Pancreas (tissue), 10 donors: ENCODE data around the gene ARMC6. TPM values are rescaled to one million over a fixed set of nuclear protein-coding genes. Genes with fewer than 3 reads are reported as not detected.
A peak's percentile ranks its signal among the peaks of the same experiment; 100 is the strongest.

Experiments used
- ATAC-seq, 4 donors: fragments of 200-7000 bp; cut with Tn5 transposase; one replicate each; pipeline versions ENCODE4 v1.8.0 to v1.9.1; 2020; ENCODE audit warnings: mild to moderate bottlenecking in 4 of 4, moderate library complexity in 4 of 4
- DNase-seq, 6 donors: peaks; one replicate each; pipeline ENCODE4 v3.0.0-alpha.2; 2020
- FAIRE-seq: peaks from 2 replicates; lab custom pipeline; 2012; peaks lifted over from hg19 to GRCh38; lab: Jason Lieb, UNC
- H3K27ac ChIP-seq, 4 donors: fragments of 200-600 bp; sonication (generic); 1 replicate in 3 of 4; 2 replicates in 1 of 4; pipeline versions ENCODE4 v1.5.0 to v1.8.0; 2020
- H3K27me3 ChIP-seq, 4 donors: fragments of 200-600 bp; one replicate each; pipeline ENCODE4 v1.8.0; 2021
- H3K36me3 ChIP-seq, 3 donors: fragments of 200-600 bp; sonication (generic) in 1 of 3; one replicate each; pipeline versions ENCODE4 v1.5.0 to v1.8.0; 2020 to 2021
- H3K4me1 ChIP-seq, 3 donors: fragments of 200-600 bp; one replicate each; pipeline ENCODE4 v1.8.0; 2021
- H3K4me3 ChIP-seq, 4 donors: fragments of 200-600 bp; sonication (generic) in 2 of 4; one replicate each; pipeline versions ENCODE4 v1.5.0 to v1.8.0; 2020 to 2021
- H3K9me3 ChIP-seq, 4 donors: fragments of 200-600 bp; one replicate each; pipeline ENCODE4 v1.8.0; 2021
- WGBS, 2 donors: extraction: QIAGEN DNeasy Blood & Tissue Kit; methylation state at CpG; one replicate each; pipeline ENCODE4 v1.1.7; 2013; 5-methylcytosine and 5-hydroxymethylcytosine counted together
- intact Hi-C, 3 donors: fragments of 100-400 bp; cut with DNase I; formaldehyde crosslinking; loops; one replicate each; pipeline versions ENCODE4 v1.11.1 to v1.14.2; 2022
- polyA plus RNA-seq, 2 donors: library from polyadenylated mRNA; stranded (reverse); fragments of 200-250 nt; gene quantifications; one replicate each; pipeline ENCODE4 v1.2.3, GENCODE V29; 2013
- total RNA-seq, 6 donors: library from RNA; stranded (reverse); fragmentation: NEBNext Ultra II Directional in 4 of 6; extraction: Animal tissue kit (Norgen Biotek cat#: 25700) in 4 of 6; gene quantifications; one replicate each; pipeline versions ENCODE4 v1.2.1 to v1.2.4, GENCODE V29; 2021 to 2023
- TF ChIP-seq, protein P1 (sequence below), 4 donors: fragments of 200-600 bp; sonication (generic) in 3 of 4; IDR thresholded peaks; one replicate each; pipeline versions ENCODE4 v1.5.0 to v1.8.0; 2021; ENCODE audit warnings: antibody characterized with exemption in 4 of 4
- donor health status: healthy with polysubstance abuse.
- donor health status: DM: no; HTN: no; CAD: no; lungs with moderate emphysema.
- donor health status: DM: no; HTN: no; CAD: no.
- donor health status: control.
- donor health status: control.
- donor health status: Bipolar disorder and iron deficiency.
- donor health status: DM: yes; HTN: yes; CAD: no.
- donor health status: DM: no; HTN: no; CAD: no.
- donor health status: DM: no; HTN: no; CAD: no.
- donor health status: DM: yes; HTN: yes; CAD: no.

The ARMC6 gene
- total and polyA plus RNA-seq, 8 donors: 3.1 to 18.3 (median 7.9) TPM

GRCh38 chr19:19064098-19064722, 30.8 kb downstream of the ARMC6 start:
- intact Hi-C loops: no loop called here
- H3K27ac ChIP-seq: peak overlapping the region in 1 of 4 donors; percentile 8
- H3K4me1 ChIP-seq: peaks cover 0 to 5% (median 3%) of the 10 kb centered on the region in 3 donors
- no peaks in the 10 kb centered on the region for H3K36me3 ChIP-seq
- no peaks in the 10 kb centered on the region for H3K27me3 ChIP-seq
- no peak for ATAC-seq
- peak overlapping the region; percentile 61 to 73 (median 70) for H3K4me3 ChIP-seq
- H3K9me3 ChIP-seq: no peaks in the 10 kb centered on the region
- FAIRE-seq: no peak
- no peak for DNase-seq
- TF ChIP-seq, protein P1, sequence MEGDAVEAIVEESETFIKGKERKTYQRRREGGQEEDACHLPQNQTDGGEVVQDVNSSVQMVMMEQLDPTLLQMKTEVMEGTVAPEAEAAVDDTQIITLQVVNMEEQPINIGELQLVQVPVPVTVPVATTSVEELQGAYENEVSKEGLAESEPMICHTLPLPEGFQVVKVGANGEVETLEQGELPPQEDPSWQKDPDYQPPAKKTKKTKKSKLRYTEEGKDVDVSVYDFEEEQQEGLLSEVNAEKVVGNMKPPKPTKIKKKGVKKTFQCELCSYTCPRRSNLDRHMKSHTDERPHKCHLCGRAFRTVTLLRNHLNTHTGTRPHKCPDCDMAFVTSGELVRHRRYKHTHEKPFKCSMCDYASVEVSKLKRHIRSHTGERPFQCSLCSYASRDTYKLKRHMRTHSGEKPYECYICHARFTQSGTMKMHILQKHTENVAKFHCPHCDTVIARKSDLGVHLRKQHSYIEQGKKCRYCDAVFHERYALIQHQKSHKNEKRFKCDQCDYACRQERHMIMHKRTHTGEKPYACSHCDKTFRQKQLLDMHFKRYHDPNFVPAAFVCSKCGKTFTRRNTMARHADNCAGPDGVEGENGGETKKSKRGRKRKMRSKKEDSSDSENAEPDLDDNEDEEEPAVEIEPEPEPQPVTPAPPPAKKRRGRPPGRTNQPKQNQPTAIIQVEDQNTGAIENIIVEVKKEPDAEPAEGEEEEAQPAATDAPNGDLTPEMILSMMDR (IDR thresholded peaks at IDR 0.05): no peak
- WGBS, 2 donors: 1 to 2% methylated on average over 25 to 29 of the region's 29 CpGs

DNA sequence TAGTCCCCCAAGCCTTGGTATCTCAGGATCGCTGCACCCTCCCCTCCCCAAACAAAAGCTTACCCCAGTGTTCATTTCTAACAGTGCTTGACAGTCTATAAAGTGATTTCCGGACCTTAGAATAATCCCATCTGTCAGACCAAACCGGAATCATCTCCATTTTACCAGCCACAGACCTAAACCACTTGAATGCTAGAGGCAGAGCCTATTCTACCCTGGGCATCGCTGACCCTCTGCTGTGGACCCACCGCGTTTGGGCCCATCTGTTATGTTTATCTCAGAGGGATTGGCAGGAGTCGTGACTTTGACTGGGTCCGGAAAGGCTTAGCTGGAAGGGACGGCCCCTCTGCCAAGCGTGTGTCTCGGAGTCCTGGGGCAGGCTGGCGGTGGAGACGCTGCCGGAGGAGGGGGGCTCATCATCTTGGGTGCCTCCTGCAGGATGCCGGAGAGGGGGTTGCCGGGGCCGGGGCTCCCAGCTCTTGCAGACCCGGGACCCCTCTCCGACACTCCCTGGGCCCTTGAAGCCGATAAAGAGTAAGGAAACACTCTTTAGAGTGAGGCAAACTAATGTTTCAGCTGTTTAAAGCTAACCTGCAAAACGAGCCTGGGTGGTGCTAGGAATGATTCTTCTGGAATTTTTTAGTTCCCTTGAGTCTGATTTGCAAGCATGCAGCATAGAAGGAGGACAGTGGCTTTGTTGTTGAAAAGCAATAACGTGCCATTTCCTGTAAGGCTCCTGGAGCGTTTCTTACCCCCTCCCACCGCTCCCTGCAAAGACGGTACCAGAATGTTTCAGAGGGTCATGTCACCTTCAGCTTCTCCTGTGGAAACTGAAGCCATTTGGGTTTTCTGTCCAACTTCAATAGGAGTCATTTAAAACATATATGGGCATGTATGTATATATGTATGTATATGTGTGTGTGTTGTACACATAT, 31.7 kb downstream of the ARMC6 start:
- TF ChIP-seq, protein P1 (IDR thresholded peaks at IDR 0.05): no peak
- Histone ChIP-seq H3K4me3 (peak overlapping the region; percentile 6 to 73 (median 70)), H3K9me3 (no peaks in the 10 kb centered on the region), H3K27ac (no peak overlapping the region), H3K36me3 (no peaks in the 10 kb centered on the region), H3K4me1 (peaks cover 0 to 5% (median 3%) of the 10 kb centered on the region in 3 donors), H3K27me3 (no peaks in the 10 kb centered on the region)
- 2 to 3% methylated on average over 25 of the region's 25 CpGs for WGBS, 2 donors
- FAIRE-seq (no peak), ATAC-seq (no peak), DNase-seq (peak in 1 of 6 donors; percentile 61)
- intact Hi-C loops: no loop called here

DNA sequence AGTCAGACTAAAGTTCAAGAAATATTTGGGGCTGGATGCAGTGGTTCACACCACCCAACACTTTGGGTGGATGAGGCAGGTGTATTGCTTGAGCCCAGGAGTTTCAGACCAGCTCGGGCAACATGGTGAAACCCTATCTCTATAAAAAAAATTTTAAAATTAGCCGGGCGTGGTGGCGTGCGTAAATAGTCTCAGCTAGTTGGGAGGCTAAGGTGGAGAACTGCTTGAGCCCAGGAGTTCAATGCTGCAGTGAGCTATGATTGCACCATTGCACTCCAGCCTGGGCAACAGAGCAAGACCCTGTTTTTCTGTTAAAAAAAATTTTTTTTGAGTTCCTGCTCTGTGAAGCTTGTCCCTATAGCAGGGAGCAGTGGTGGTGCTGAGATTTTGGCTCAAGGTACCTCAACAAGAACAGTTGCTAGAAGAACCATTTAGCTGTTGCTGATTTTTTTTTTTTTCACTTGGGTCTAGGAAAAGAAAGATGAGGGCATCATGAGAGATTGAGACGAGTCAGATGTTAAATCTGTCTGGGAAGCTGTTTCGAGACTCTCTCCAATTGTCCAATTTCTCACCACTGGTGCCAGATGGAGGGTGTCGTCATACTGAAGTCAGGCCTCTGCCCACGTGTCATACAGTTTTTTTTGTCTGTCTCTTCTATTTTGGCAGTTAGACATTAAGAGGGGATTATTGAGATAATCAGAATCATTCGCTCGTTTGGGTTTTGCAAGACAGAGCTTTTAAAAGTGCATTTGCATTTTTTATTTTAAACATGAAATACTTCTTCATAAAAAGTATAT, 34.1 kb downstream of the ARMC6 start:
- no peak overlapping the region for H3K4me3 ChIP-seq
- WGBS, 2 donors: 82 to 89% methylated on average over 11 of the region's 11 CpGs
- DNase-seq (no peak), ATAC-seq (no peak), FAIRE-seq (no peak)
- H3K4me1 ChIP-seq: no peaks in the 10 kb centered on the region
- no peaks in the 10 kb centered on the region for H3K36me3 ChIP-seq
- H3K9me3 ChIP-seq: no peaks in the 10 kb centered on the region
- intact Hi-C loops: no loop called here
- H3K27ac ChIP-seq: no peak overlapping the region
- no peaks in the 10 kb centered on the region for H3K27me3 ChIP-seq
- TF ChIP-seq, protein P1 (IDR thresholded peaks at IDR 0.05): no peak

DNA sequence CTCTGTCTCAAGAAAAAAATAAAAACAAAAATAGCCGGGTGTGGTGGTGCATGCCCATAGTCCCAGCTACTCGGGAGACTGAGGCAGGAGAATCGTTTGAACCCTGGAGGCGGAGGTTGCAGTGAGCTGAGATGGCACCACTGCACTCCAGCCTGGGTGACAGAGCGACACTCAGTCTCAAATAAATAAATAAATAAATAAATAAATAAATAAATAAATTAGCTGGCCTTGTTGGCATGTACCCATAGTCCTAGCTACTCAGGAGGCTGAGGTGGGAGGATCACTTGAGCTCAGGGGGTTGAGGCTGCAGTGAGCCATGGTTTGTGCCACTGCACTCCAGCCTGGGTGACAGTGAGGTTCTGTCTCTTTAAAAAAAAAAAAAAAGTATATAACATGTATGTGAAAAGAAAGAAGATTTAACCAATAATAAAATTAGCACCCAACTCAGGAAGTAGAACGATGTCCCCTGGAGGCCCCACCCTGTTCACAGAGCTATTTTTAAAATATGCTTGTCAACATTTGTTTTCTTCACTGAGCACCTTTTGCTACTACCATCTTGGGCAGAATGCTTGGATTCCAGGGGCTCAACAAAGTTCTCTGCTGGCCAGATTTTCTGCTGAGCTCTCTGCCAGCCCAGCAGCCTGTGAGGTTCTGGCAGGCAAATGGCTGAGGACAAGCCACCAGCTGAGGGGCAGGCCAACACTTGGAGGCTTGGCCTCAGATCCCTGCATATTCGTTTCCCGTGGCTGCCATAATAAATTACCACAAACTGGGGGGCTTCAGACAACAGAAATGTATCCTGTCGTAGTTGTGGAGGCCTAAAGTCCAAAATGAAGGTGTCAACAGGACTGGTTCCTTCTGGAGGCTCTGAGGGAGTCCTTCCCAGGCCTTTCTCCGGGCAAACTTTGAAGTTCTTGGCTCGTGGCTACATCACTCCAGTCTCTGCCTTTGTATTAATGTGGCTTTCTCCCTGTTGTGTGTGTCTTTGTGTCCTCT, 35.6 kb downstream of the ARMC6 start:
- 79 to 82% methylated on average over 11 of the region's 11 CpGs for WGBS, 2 donors
- Histone ChIP-seq H3K27ac (no peak overlapping the region), H3K9me3 (no peaks in the 10 kb centered on the region), H3K4me3 (no peak overlapping the region), H3K27me3 (no peaks in the 10 kb centered on the region), H3K36me3 (no peaks in the 10 kb centered on the region), H3K4me1 (no peaks in the 10 kb centered on the region)
- TF ChIP-seq, protein P1 (IDR thresholded peaks at IDR 0.05): no peak
- FAIRE-seq (no peak), ATAC-seq (no peak), DNase-seq (no peak)
- intact Hi-C loops: no loop called here
